Stimulated activated CD8-positive, alpha-beta memory T cell treated with anti-CD3 and anti-CD28 coated beads, Interleukin-15, amount 100 ng/mL, for 4 hours (primary cell): Measurements from ENCODE around the gene FAM193B.

Experiments
- DNase-seq, 2 donors: peaks; one replicate each; pipeline ENCODE4 v3.0.0-alpha.2; 2020; ENCODE audit warnings: low read depth in 2 of 2

The FAM193B gene

GRCh38 chr5:177470759-177471536 is 83.4 kb downstream of the FAM193B start:
- DNase-seq: no peak
